Activated naive CD8-positive, alpha-beta T cell treated with anti-CD3 and anti-CD28 coated beads, Interleukin-2, amount 10 ng/mL, durations not matched to agents 7 days and 5 days (primary cell): ENCODE results near the gene FRYL. TPM values are rescaled to one million over a fixed set of nuclear protein-coding genes. Genes with fewer than 3 reads are reported as not detected.

Experiments
- ATAC-seq: fragments of 150-1000 bp; cut with Tn5 transposase; one replicate; pipeline ENCODE4 v1.10.0; 2021; ENCODE audit warnings: low read depth, moderate library complexity
- POLR2A ChIA-PET: fragments of 350-600 bp; sonication (Branson Sonifier 250); formaldehyde crosslinking; loops from one replicate; lab custom pipeline; 2021; ENCODE audit warnings: antibody characterized with exemption; lab: Charles Lee
- DNase-seq: peaks from one replicate; pipeline ENCODE4 v3.0.0; 2021
- H3K27ac Mint-ChIP-seq: one replicate; pipeline ENCODE4 v1.8.0; 2022; ENCODE audit warnings: mild to moderate bottlenecking, mixed read lengths
- H3K27me3 Mint-ChIP-seq: one replicate; pipeline ENCODE4 v1.8.0; 2022; ENCODE audit warnings: mild to moderate bottlenecking, moderate library complexity, mixed read lengths
- H3K36me3 Mint-ChIP-seq: one replicate; pipeline ENCODE4 v1.8.0; 2021; ENCODE audit warnings: mild to moderate bottlenecking, mixed read lengths
- H3K4me1 Mint-ChIP-seq: one replicate; pipeline ENCODE4 v1.8.0; 2021; ENCODE audit warnings: mixed read lengths
- H3K4me3 Mint-ChIP-seq: one replicate; pipeline ENCODE4 v1.8.0; 2022; ENCODE audit warnings: mild to moderate bottlenecking, moderate library complexity, mixed read lengths
- H3K9me3 Mint-ChIP-seq: one replicate; pipeline ENCODE4 v1.8.0; 2021; ENCODE audit warnings: mixed read lengths
- total RNA-seq, 2 experiments: library from RNA; stranded (reverse); gene quantifications; one replicate each; pipeline ENCODE4 v1.2.3, GENCODE V29; 2021

The FRYL gene
- total RNA-seq, 2 experiments from 2014 or later: 95.9 to 114 TPM

- Mint-ChIP-seq H3K27ac (no peak overlapping the region), H3K4me3 (no peak overlapping the region), H3K27me3 (no peaks in the 10 kb centered on the region), H3K9me3 (no peaks in the 10 kb centered on the region), H3K4me1 (peaks cover 3% of the 10 kb centered on the region), H3K36me3 (peaks cover 25% of the 10 kb centered on the region)
- POLR2A ChIA-PET: no interaction called here
- no peak for DNase-seq
- ATAC-seq: no peak
Measured at GRCh38 chr4:48604527-48604926, 175.6 kb downstream of the FRYL start.

DNA sequence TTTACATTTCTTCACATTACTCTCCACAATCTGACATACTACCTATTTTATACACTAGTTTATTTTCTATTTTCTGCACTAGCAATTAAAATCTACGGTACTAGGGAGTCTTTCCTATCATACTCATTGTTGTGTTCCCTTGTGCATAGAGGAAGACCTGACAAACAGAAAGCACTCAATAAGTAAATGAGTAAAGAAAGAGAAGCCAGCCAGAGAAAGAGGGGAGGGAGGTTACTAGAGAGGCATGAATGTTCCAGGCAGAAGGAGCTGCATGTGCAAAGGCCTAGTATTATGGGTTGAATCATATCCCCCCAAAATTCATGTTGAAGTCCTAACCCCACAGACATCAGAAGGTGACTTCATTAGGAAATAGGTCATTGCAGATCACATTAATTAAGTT, 176.0 kb downstream of the FRYL start:
- Mint-ChIP-seq H3K9me3 (no peaks in the 10 kb centered on the region), H3K27ac (no peak overlapping the region), H3K27me3 (no peaks in the 10 kb centered on the region), H3K36me3 (peaks cover 21% of the 10 kb centered on the region), H3K4me3 (no peak overlapping the region), H3K4me1 (peaks cover 3% of the 10 kb centered on the region)
- no peak for DNase-seq
- ATAC-seq: no peak
- POLR2A ChIA-PET: no interaction called here

- Mint-ChIP-seq H3K36me3 (peaks cover 20% of the 10 kb centered on the region), H3K4me1 (peaks cover 3% of the 10 kb centered on the region)
Measured at GRCh38 chr4:48603366-48604003, 176.6 kb downstream of the FRYL start.

DNA sequence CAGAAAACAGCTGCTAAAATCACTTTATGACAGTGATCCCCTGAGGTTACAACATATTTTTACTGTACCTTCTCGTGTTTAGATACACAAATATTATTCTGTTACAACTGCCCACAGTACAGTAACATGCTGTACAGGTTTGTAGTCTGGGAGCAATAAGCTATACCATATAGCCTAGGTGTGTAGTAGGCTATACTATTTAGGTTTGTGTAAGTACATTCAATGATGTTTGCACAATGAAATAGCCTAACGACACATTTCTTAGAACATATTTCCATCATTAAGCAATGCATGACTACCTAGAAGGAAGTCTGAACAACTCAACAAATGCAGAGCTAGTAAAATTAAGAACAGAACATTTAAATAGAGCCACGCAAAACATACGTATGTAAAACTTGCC, 177.3 kb downstream of the FRYL start:
- no peak for ATAC-seq
- Mint-ChIP-seq H3K4me3 (no peak overlapping the region), H3K27me3 (no peaks in the 10 kb centered on the region), H3K36me3 (peaks cover 18% of the 10 kb centered on the region), H3K4me1 (peaks cover 3% of the 10 kb centered on the region), H3K27ac (no peak overlapping the region), H3K9me3 (no peaks in the 10 kb centered on the region)
- POLR2A ChIA-PET: no interaction called here
- DNase-seq: no peak

More at GRCh38 chr4:48603366-48604003, 176.6 kb downstream of the FRYL start:
- POLR2A ChIA-PET: no interaction called here
- Mint-ChIP-seq H3K27me3 (no peaks in the 10 kb centered on the region), H3K4me3 (no peak overlapping the region), H3K27ac (no peak overlapping the region), H3K9me3 (no peaks in the 10 kb centered on the region)
- ATAC-seq: no peak
- no peak for DNase-seq

DNA sequence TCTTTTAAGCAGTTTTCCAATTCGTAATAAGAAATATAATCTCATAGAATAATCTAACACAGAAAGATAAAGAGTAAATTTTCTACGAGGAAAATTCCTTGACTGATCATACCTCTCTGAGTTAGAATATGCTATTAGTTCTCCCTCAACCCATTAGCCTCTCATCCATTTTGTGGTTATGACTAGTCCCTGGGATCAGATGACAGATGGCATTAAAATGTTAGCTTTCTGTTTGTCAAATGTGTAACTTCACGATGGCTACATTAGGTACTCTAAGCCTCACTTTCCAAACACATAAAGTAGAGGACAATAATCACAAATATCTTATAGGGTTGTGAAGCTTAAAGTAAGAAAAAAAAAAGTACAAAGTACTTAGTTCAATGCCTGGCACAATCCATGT, 177.9 kb downstream of the FRYL start:
- POLR2A ChIA-PET: no interaction called here
- H3K27ac Mint-ChIP-seq: no peak overlapping the region
- H3K27me3 Mint-ChIP-seq: no peaks in the 10 kb centered on the region
- peaks cover 3% of the 10 kb centered on the region for H3K4me1 Mint-ChIP-seq
- H3K36me3 Mint-ChIP-seq: peaks cover 14% of the 10 kb centered on the region
- no peak for ATAC-seq
- H3K4me3 Mint-ChIP-seq: no peak overlapping the region
- H3K9me3 Mint-ChIP-seq: no peaks in the 10 kb centered on the region
- DNase-seq: no peak

DNA sequence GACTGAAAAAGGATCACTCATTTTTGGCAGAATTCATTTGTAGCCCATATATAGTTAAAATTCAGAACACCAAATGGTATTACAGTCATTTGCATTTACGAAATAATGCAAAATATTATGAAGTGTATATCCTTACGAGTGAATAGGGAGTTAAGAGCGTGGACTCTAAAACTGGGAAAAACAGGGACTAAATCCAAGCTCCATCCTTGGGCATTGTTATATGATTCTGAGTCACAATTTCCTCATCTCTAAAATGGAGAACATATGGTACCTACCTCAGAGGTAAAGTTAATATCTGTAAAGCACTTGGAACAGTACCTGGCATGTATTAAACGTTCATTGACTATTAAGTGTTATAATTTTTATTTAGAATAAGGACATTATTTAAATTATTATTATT, 183.7 kb downstream of the FRYL start:
- POLR2A ChIA-PET: no interaction called here
- H3K27me3 Mint-ChIP-seq: no peaks in the 10 kb centered on the region
- DNase-seq (no peak), ATAC-seq (no peak)
- no peak overlapping the region for H3K27ac Mint-ChIP-seq
- H3K4me1 Mint-ChIP-seq: no peaks in the 10 kb centered on the region
- H3K36me3 Mint-ChIP-seq: peaks cover 15% of the 10 kb centered on the region
- H3K4me3 Mint-ChIP-seq: no peak overlapping the region
- H3K9me3 Mint-ChIP-seq: no peaks in the 10 kb centered on the region

DNA sequence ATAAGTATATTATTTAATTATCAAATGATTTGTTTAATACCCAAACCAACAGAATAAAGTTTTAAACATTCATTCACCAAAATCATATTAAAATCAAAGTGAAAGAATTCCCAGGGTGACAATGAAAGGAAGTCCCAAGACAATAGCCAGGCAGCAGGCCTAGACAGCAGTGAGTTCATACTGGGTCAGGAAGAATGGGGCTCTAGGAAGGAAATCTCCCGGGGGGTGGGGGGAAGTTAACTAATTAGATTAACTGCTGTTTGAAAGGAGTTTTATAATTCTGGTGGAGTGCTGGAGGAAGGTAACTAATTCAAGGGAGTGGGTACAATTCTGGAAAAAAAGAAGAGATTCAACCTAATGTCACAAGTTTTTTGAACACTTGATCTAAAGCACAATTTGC, 185.9 kb downstream of the FRYL start:
- peaks cover 3% of the 10 kb centered on the region for H3K4me1 Mint-ChIP-seq
- no peaks in the 10 kb centered on the region for H3K27me3 Mint-ChIP-seq
- no peak for DNase-seq
- no peak overlapping the region for H3K4me3 Mint-ChIP-seq
- no peak overlapping the region for H3K27ac Mint-ChIP-seq
- no peak for ATAC-seq
- peaks cover 27% of the 10 kb centered on the region for H3K36me3 Mint-ChIP-seq
- POLR2A ChIA-PET: no interaction called here
- no peaks in the 10 kb centered on the region for H3K9me3 Mint-ChIP-seq

GRCh38 chr4:48591372-48591771, 188.7 kb downstream of the FRYL start:
- peaks cover 10% of the 10 kb centered on the region for H3K4me1 Mint-ChIP-seq
- ATAC-seq (no peak), DNase-seq (no peak)
- peaks cover 32% of the 10 kb centered on the region for H3K36me3 Mint-ChIP-seq
- no peaks in the 10 kb centered on the region for H3K27me3 Mint-ChIP-seq
- no peaks in the 10 kb centered on the region for H3K9me3 Mint-ChIP-seq
- H3K27ac Mint-ChIP-seq: no peak overlapping the region
- H3K4me3 Mint-ChIP-seq: no peak overlapping the region
- POLR2A ChIA-PET: no interaction called here

- H3K27ac Mint-ChIP-seq: peak overlapping the region; percentile 11
- peaks cover 35% of the 10 kb centered on the region for H3K36me3 Mint-ChIP-seq
- no peaks in the 10 kb centered on the region for H3K9me3 Mint-ChIP-seq
- POLR2A ChIA-PET: no interaction called here
- ATAC-seq (no peak), DNase-seq (no peak)
- no peaks in the 10 kb centered on the region for H3K27me3 Mint-ChIP-seq
- no peak overlapping the region for H3K4me3 Mint-ChIP-seq
- peaks cover 10% of the 10 kb centered on the region for H3K4me1 Mint-ChIP-seq
Measured at GRCh38 chr4:48590884-48591283, 189.2 kb downstream of the FRYL start.

DNA sequence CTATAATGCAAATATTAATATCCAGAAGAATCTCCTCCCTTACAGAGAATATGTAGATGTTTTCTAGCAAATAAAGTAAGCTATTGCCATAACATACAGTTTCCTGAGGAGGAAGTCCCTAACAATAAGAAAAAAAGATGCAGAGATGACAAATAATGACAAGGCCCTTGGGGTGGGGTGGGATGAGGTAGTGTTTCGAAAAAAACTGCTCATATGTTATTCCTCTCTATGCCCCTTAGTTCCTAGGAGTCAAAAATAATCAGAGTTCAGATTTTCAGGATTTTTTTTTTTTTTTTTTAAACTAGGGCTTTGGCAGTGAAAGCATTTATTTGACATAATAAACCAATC, 191.0 kb downstream of the FRYL start:
- Mint-ChIP-seq H3K36me3 (peaks cover 31% of the 10 kb centered on the region), H3K9me3 (no peaks in the 10 kb centered on the region), H3K27ac (no peak overlapping the region), H3K4me3 (no peak overlapping the region), H3K27me3 (no peaks in the 10 kb centered on the region), H3K4me1 (peaks cover 10% of the 10 kb centered on the region)
- POLR2A ChIA-PET: no interaction called here
- DNase-seq (no peak), ATAC-seq (no peak)

DNA sequence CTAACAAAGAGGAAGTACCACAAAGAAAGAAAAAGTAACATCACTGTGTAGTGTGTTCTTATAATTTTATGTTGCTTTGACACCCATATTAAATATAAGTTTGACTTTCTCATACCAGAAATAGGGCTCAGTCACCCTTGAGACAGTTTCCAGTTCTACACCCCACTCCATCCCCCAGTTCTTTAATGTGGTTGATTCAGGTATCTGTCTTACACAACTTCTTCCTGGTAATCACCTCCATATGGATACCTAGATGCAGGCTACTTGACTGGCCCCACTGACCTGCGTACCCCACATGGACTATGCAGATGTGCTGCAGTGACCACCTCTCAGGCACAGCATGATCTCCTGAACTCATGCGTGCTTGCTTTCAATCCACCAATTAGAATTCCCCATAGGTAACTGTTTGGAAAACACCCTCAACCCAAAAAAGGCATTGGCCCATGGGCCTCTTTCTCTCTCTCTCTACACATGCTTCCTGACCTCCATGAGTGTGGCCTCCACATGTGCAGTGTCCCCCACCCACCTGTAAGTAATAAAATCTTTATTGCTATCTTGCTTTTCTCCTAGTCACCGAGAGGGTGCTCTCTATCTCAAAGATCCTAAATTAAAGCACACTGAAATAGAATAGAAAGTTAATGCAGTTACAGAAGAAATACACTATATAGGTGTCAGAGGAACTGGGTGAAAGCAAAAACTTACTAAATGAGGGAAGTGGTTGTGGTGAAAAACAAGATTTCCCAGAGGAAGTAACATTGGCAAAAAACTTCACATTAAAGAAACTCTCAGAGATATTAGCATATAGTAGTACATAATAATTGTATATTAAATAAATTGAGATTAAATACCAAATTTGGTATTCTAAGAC, 191.6 kb downstream of the FRYL start:
- H3K36me3 Mint-ChIP-seq: peaks cover 31% of the 10 kb centered on the region
- no peak for ATAC-seq

GRCh38 chr4:48585401-48585800, 194.7 kb downstream of the FRYL start:
- POLR2A ChIA-PET: no interaction called here
- Mint-ChIP-seq H3K27ac (no peak overlapping the region), H3K9me3 (no peaks in the 10 kb centered on the region), H3K4me1 (peaks cover 10% of the 10 kb centered on the region), H3K36me3 (peaks cover 21% of the 10 kb centered on the region), H3K4me3 (no peak overlapping the region), H3K27me3 (no peaks in the 10 kb centered on the region)
- no peak for DNase-seq
- ATAC-seq: no peak

More for the DNA sequence above, 191.6 kb downstream of the FRYL start:
- H3K4me1 Mint-ChIP-seq: peaks cover 10% of the 10 kb centered on the region
- POLR2A ChIA-PET: no interaction called here
- H3K4me3 Mint-ChIP-seq: no peak overlapping the region
- no peak for DNase-seq
- no peak overlapping the region for H3K27ac Mint-ChIP-seq
- H3K9me3 Mint-ChIP-seq: no peaks in the 10 kb centered on the region
- no peaks in the 10 kb centered on the region for H3K27me3 Mint-ChIP-seq

- no peak overlapping the region for H3K27ac Mint-ChIP-seq
- POLR2A ChIA-PET: no interaction called here
- no peak for DNase-seq
Measured at GRCh38 chr4:48578132-48578968, 201.7 kb downstream of the FRYL start.

More at GRCh38 chr4:48578132-48578968, 201.7 kb downstream of the FRYL start:
- H3K9me3 Mint-ChIP-seq: no peaks in the 10 kb centered on the region
- H3K27me3 Mint-ChIP-seq: no peaks in the 10 kb centered on the region
- ATAC-seq: no peak
- peaks cover 12% of the 10 kb centered on the region for H3K36me3 Mint-ChIP-seq
- peaks cover 2% of the 10 kb centered on the region for H3K4me1 Mint-ChIP-seq
- H3K4me3 Mint-ChIP-seq: no peak overlapping the region
